AG09319 (cell line): ENCODE measurements around the gene C16orf74.
A peak's percentile ranks its signal among the peaks of the same experiment; 100 is the strongest.

Source experiments
- DNase-seq: peaks from one replicate; pipeline ENCODE4 v3.0.0-alpha.2; 2010; ENCODE audit warnings: low read depth; ENCODE audit errors: extremely low read depth
- TF ChIP-seq, protein P1 (sequence below): IDR thresholded peaks from 2 replicates; pipeline ENCODE4 v1.5.1; 2011; ENCODE audit warnings: low read depth, mild to moderate bottlenecking, inconsistent platforms, low read length, moderate library complexity

Gene C16orf74

DNA sequence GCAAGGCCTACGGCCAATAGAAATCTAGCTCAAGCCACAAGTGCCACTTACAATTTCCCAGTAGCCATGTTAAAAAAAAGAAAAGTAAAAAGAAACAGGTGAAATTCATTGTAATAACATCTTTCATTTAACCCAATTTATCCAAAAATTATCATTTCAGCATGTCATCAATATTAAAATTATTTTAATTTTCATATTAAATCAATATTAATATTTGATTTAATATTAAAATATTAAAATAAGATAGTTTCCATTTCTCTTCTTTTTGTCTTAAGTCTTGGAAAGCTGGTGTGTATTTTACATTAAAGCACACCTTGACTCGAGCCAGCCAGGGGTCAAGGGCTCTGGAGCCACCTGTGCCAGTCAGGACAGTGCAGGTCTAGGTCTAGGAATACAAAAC, 12.7 kb upstream of the C16orf74 start:
- TF ChIP-seq, protein P1, sequence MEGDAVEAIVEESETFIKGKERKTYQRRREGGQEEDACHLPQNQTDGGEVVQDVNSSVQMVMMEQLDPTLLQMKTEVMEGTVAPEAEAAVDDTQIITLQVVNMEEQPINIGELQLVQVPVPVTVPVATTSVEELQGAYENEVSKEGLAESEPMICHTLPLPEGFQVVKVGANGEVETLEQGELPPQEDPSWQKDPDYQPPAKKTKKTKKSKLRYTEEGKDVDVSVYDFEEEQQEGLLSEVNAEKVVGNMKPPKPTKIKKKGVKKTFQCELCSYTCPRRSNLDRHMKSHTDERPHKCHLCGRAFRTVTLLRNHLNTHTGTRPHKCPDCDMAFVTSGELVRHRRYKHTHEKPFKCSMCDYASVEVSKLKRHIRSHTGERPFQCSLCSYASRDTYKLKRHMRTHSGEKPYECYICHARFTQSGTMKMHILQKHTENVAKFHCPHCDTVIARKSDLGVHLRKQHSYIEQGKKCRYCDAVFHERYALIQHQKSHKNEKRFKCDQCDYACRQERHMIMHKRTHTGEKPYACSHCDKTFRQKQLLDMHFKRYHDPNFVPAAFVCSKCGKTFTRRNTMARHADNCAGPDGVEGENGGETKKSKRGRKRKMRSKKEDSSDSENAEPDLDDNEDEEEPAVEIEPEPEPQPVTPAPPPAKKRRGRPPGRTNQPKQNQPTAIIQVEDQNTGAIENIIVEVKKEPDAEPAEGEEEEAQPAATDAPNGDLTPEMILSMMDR, result no peak

DNA sequence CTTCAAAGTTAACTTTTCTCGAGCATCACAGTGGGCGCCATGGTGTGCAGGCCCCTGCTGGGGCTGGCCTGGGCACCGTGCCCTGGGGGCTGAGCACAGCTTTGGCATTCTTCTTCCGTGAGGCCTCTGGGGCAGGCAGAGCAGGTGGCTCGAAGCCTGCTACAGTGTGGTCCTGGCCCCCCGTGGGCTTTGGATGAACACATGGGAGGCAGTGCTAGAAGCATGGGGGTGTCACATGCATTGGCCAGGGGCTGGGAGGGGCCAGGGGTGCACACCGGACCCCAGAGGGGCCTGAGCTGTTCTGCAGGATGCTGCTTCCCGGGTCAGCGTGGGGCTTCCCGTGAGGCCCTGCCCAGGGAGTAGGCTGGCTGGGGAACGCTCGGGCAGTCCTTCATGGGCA, 12.1 kb upstream of the C16orf74 start:
- TF ChIP-seq, protein P1, result no peak
- no peak for DNase-seq

More for the DNA sequence above, 12.7 kb upstream of the C16orf74 start:
- no peak for DNase-seq

DNA sequence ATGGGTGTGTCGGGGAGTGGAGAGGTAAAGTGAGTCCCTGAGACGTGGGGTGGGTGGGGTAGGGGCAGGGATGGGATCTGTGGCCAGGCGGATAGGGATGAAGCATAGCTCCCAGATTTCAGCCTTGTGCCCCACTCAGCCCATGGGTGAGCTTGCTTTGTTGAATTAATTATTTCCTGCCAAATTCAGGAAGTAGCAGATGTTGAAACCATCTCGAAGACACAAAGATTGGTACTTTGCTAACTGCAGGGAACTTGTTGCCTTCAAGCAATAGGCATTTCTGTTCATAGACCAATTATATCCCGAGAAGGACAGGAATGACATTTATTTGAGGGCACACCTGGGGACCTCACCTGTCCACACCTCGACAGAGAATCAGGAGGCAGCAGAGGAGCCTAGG, 11.0 kb upstream of the C16orf74 start:
- DNase-seq, result no peak
- TF ChIP-seq, protein P1, result no peak

DNA sequence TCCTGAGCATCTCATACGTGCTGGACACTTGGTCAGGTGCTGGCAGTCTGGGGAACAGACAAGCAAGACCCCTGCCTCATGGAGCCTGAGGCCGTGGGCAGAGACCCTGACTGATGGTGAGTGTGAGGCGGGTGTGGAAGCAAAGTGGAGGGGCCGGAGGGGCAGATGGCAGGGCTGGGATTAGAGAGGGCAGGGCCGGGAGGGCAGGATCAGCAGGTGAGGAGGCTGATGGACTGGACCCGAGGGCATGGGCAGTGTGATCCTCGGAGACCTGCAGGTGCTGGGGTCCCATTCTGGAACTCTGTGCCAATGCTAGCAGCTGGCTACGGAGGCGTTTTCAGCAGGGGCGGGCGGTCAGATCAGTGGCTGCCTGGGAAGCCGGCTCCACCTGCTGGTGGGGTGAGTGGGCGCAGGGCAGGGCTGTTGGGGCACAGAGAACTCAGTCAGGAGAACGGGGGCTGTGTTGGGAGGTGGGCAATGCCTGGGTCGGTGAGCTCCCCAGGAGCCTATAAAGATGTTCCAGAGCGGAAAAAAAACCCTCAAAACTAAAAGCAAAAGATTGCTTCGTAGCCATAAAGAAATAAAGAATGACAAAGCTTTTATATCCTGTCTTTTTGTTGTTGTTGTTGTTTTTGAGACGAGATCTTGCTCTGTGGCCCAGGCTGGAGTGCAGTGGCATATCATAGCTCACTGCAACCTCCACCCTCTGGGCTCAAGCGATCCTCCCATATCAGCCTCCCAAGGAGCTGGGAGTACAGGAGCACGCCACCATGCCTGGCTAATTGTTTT, 8.9 kb upstream of the C16orf74 start:
- DNase-seq, result no peak
- TF ChIP-seq, protein P1, result peak; percentile 26

DNA sequence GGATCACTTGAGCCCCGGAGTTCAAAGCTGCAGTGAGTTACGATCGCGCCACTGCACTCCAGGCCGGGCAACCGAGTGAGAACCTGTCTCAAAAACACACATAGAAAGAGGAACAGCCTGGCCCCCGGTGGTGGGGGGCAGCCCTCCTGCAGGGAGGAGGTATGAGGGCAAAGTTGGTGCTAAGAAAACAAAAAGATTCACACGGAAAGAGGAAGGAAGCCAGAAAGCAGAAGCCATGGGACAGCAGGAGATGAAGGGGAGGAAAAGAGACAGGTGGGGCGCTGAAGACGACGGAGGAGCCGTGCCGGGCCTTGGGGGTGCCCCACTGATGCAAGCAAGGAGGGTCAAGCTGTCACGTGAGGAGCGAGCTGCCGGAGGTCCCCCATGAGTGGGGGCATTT, 8.2 kb upstream of the C16orf74 start:
- DNase-seq, result no peak
- TF ChIP-seq, protein P1, result no peak

DNA sequence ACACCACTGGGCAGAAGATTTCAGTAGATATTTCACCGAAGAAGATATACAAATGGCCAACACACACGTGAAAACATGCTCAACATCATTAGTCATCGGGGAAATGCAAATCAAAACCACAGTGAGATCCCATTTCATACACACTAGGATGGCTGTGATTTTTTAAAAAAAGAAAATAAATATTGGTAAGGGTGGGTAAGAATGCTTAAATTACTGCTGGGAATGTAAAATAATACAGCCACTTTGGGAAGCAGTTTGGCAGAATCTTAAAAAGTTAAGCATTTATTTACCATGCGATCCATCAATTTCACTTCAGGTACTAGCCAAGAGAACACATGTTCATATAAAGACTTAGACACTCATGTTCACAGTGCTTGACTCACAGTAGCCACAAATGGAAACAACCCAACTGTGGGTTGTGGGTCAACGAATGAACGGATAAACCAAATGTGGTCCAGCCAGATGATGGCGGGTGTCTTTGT, 6.5 kb upstream of the C16orf74 start:
- TF ChIP-seq, protein P1, result no peak

DNA sequence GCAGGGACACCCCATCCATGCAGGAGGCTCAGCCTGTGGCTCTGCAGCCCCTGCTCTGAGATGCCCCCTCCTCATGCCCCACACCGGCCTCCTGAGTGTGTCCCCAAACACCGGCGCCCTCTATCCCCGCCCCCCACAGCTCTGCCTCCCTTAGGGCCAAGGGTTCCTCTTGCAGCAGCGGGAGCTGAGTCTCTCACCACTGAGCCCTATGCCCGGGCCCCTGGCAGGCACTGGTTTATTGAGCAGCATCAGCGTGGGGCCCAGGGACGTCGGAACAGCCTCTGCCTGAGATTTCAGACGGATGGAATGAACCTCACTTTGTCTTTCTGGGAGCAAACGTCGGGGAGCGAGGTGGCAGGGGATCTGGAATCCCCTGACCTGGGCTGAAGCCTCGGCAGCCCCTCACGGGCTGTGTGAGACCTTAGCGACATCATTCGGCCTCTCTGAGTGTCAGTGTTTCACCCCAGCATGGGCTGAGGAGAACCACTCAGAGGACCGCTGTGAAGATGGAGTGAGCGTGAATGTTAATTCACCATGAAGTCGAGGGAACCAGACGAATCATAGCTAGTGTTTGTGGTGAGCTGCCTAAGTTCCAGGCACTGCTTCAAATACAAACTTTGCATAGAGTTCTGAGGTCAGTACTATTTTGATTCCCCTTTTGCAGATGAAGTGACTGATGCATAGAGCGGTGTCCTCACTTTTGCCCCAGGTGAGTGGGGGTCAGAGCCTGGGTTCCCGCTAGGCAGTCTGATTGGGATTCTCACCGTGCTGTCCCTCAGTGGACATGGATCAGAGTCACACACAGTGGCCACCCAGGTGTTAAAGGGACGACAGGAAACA, 5.3 kb upstream of the C16orf74 start:
- DNase-seq, result no peak
- TF ChIP-seq, protein P1, result no peak

More for the DNA sequence above, 6.5 kb upstream of the C16orf74 start:
- peak; percentile 87 for DNase-seq
